CD14-positive monocyte (primary cell): ENCODE results near the gene UTP20. TPM values are rescaled to one million over a fixed set of nuclear protein-coding genes. Genes with fewer than 3 reads are reported as not detected.

ENCODE experiments used
- DNase-seq, 3 donors: peaks; one replicate each; pipeline ENCODE4 v3.0.0-alpha.2; 2011 to 2022
- H2AFZ ChIP-seq: 2 replicates; pipeline ENCODE4 v1.6.0; 2012; ENCODE audit warnings: mild to moderate bottlenecking, low read depth, low read length, inconsistent platforms; ENCODE audit not compliant: insufficient read depth, poor library complexity, severe bottlenecking
- H3K27ac ChIP-seq, 2 donors: 1 replicate in 1 of 2; 2 replicates in 1 of 2; pipeline ENCODE4 v1.5.1; 2012 to 2013; ENCODE audit warnings: low read length in 2 of 2, control low read depth in 1 of 2, inconsistent platforms in 1 of 2, low read depth in 1 of 2, mild to moderate bottlenecking in 1 of 2
- H3K27me3 ChIP-seq, 2 donors: one replicate each; pipeline versions ENCODE4 v1.6.0 to v1.6.1; 2011 to 2013; ENCODE audit warnings: low read length in 2 of 2; ENCODE audit not compliant: control insufficient read depth in 2 of 2, insufficient read depth in 2 of 2
- H3K36me3 ChIP-seq, 2 donors: replicated peaks in 1 of 2; 1 replicate in 1 of 2; 2 replicates in 1 of 2; pipeline versions ENCODE4 v1.5.1 to v1.6.1; 2012 to 2013; ENCODE audit warnings: low read length in 2 of 2, control low read depth in 1 of 2, inconsistent platforms in 1 of 2, mild to moderate bottlenecking in 1 of 2; ENCODE audit not compliant: insufficient read depth in 2 of 2, control insufficient read depth in 1 of 2
- H3K4me1 ChIP-seq, 2 donors: 1 replicate in 1 of 2; 2 replicates in 1 of 2; pipeline versions ENCODE4 v1.5.1 to v1.6.1; 2012 to 2013; ENCODE audit warnings: low read length in 2 of 2, control low read depth in 1 of 2, inconsistent platforms in 1 of 2, mild to moderate bottlenecking in 1 of 2, moderate library complexity in 1 of 2; ENCODE audit not compliant: insufficient read depth in 2 of 2, control insufficient read depth in 1 of 2
- H3K4me2 ChIP-seq: replicated peaks from 2 replicates; pipeline ENCODE3; 2012; ENCODE audit warnings: low read length, moderate library complexity, mild to moderate bottlenecking; ENCODE audit not compliant: poor library complexity, severe bottlenecking; ENCODE audit errors: extremely low read depth
- H3K4me3 ChIP-seq, 3 experiments: fragments of 200-600 bp in 1 of 3; sonication (generic) in 1 of 3; replicated peaks in 1 of 3; 1 replicate in 2 of 3; 2 replicates in 1 of 3; pipeline ENCODE4 v1.5.1; 2011 to 2013; ENCODE audit warnings: low read length in 3 of 3, mild to moderate bottlenecking in 3 of 3, control low read depth in 2 of 3, low read depth in 2 of 3, inconsistent platforms in 1 of 3, moderate library complexity in 1 of 3
- H3K79me2 ChIP-seq: 2 replicates; pipeline ENCODE4 v1.6.0; 2012; ENCODE audit warnings: mild to moderate bottlenecking, control low read depth, inconsistent platforms, low read length, moderate library complexity; ENCODE audit not compliant: insufficient read depth
- H3K9ac ChIP-seq: 2 replicates; pipeline ENCODE4 v1.6.0; 2017; ENCODE audit warnings: low read length, mild to moderate bottlenecking; ENCODE audit not compliant: insufficient read depth, poor library complexity, severe bottlenecking
- H3K9me3 ChIP-seq, 2 donors: replicated peaks in 1 of 2; 1 replicate in 1 of 2; 2 replicates in 1 of 2; pipeline versions ENCODE4 v1.5.1 to v1.6.1; 2012 to 2013; ENCODE audit warnings: low read length in 2 of 2, control low read depth in 1 of 2; ENCODE audit not compliant: control insufficient read depth in 1 of 2, insufficient read depth in 1 of 2
- H4K20me1 ChIP-seq: 2 replicates; pipeline ENCODE4 v1.6.0; 2012; ENCODE audit warnings: mild to moderate bottlenecking, low read length, control low read depth, moderate library complexity; ENCODE audit not compliant: insufficient read depth
- H3K27ac Mint-ChIP-seq, 7 donors: one replicate each; pipeline ENCODE4 v1.8.0; 2020; ENCODE audit warnings: mild to moderate bottlenecking in 7 of 7, mixed read lengths in 7 of 7, moderate library complexity in 6 of 7, inconsistent platforms in 2 of 7
- H3K27me3 Mint-ChIP-seq, 3 donors: one replicate each; pipeline ENCODE4 v1.8.0; 2021 to 2022; ENCODE audit warnings: low read depth in 3 of 3, mild to moderate bottlenecking in 3 of 3, mixed read lengths in 3 of 3, moderate library complexity in 3 of 3, inconsistent platforms in 1 of 3
- H3K36me3 Mint-ChIP-seq, 2 donors: one replicate each; pipeline ENCODE4 v1.8.0; 2020; ENCODE audit warnings: mixed read lengths in 2 of 2, inconsistent platforms in 1 of 2, mild to moderate bottlenecking in 1 of 2
- H3K4me1 Mint-ChIP-seq: one replicate; pipeline ENCODE4 v1.8.0; 2020; ENCODE audit warnings: mild to moderate bottlenecking, mixed read lengths
- H3K4me3 Mint-ChIP-seq, 2 donors: one replicate each; pipeline ENCODE4 v1.8.0; 2020; ENCODE audit warnings: mild to moderate bottlenecking in 2 of 2, mixed read lengths in 2 of 2, moderate library complexity in 1 of 2
- H3K9me3 Mint-ChIP-seq, 7 donors: one replicate each; pipeline ENCODE4 v1.8.0; 2020 to 2022; ENCODE audit warnings: mixed read lengths in 7 of 7, mild to moderate bottlenecking in 6 of 7, moderate library complexity in 6 of 7, inconsistent platforms in 2 of 7
- WGBS: methylation state at CpG from one replicate; pipeline ENCODE4 v1.1.5; 2013; ENCODE audit warnings: missing lambda C conversion rate; ENCODE audit not compliant: insufficient coverage; 5-methylcytosine and 5-hydroxymethylcytosine counted together
- intact Hi-C, 2 donors: fragments of 100-400 bp; cut with micrococcal nuclease; formaldehyde crosslinking; loops; one replicate each; pipeline versions ENCODE4 v1.15.0 to v1.15.1; 2023
- polyA plus RNA-seq, 3 donors: library from polyadenylated mRNA; depleted of rRNA in 1 of 3; unstranded in 2 of 3; stranded (reverse) in 1 of 3; fragments of 300-500 nt in 2 of 3; fragments of >200 nt in 1 of 3; fragmentation: Illumina TruSeq in 2 of 3; gene quantifications; 1 replicate in 2 of 3; 2 replicates in 1 of 3; pipeline ENCODE4 v1.2.3, GENCODE V29; 2012 to 2021
- TF ChIP-seq, protein P1 (sequence below): fragments of 200-600 bp; IDR thresholded peaks from one replicate; pipeline ENCODE4 v1.8.0; 2022; ENCODE audit warnings: antibody characterized with exemption, mild to moderate bottlenecking

Gene UTP20
- polyA plus RNA-seq, 3 donors: 0.46 to 1.6 (median 1.2) TPM

DNA sequence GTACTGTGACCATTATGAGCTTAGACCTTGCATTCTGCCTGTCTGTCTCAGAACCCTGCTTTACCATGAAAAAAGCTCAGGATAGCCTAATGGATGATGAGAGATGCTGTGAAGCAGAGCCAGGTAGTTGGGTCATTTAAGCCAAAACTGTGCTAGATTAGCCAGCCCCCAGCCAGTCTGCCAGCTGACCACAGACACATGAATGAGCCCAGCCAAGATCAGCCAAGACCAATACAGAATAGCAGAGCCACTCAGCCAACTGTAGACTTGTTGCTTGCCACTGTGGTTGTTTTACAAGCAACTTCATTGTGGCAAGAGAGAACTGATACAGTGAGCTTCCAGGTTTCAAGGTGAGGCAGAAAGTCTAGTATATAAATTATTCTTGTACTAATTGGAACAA is 12.8 kb upstream of the UTP20 start:
- H3K4me2 ChIP-seq: no peak overlapping the region
- H3K27ac Mint-ChIP-seq: no peak overlapping the region
- no peaks in the 10 kb centered on the region for H3K4me1 ChIP-seq
- no peak overlapping the region for H3K27ac ChIP-seq
- TF ChIP-seq, protein P1, sequence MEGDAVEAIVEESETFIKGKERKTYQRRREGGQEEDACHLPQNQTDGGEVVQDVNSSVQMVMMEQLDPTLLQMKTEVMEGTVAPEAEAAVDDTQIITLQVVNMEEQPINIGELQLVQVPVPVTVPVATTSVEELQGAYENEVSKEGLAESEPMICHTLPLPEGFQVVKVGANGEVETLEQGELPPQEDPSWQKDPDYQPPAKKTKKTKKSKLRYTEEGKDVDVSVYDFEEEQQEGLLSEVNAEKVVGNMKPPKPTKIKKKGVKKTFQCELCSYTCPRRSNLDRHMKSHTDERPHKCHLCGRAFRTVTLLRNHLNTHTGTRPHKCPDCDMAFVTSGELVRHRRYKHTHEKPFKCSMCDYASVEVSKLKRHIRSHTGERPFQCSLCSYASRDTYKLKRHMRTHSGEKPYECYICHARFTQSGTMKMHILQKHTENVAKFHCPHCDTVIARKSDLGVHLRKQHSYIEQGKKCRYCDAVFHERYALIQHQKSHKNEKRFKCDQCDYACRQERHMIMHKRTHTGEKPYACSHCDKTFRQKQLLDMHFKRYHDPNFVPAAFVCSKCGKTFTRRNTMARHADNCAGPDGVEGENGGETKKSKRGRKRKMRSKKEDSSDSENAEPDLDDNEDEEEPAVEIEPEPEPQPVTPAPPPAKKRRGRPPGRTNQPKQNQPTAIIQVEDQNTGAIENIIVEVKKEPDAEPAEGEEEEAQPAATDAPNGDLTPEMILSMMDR: no peak
- peaks cover 8 to 17% (median 15%) of the 10 kb centered on the region in 3 donors for H3K27me3 Mint-ChIP-seq
- intact Hi-C loops: no loop called here
- H3K4me3 ChIP-seq: no peak overlapping the region
- H4K20me1 ChIP-seq: no peaks in the 10 kb centered on the region
- peaks cover 3 to 4% of the 10 kb centered on the region in 2 donors for H3K9me3 ChIP-seq
- H3K4me3 Mint-ChIP-seq: no peak overlapping the region
- H3K36me3 ChIP-seq: no peaks in the 10 kb centered on the region
- H3K79me2 ChIP-seq: no peaks in the 10 kb centered on the region
- H3K36me3 Mint-ChIP-seq: no peaks in the 10 kb centered on the region
- no peaks in the 10 kb centered on the region for H3K27me3 ChIP-seq
- peaks cover 2 to 14% (median 6%) of the 10 kb centered on the region in 7 donors for H3K9me3 Mint-ChIP-seq
- no peak for DNase-seq
- no peaks in the 10 kb centered on the region for H3K4me1 Mint-ChIP-seq
- no peak overlapping the region for H3K9ac ChIP-seq
- H2AFZ ChIP-seq: no peak overlapping the region

DNA sequence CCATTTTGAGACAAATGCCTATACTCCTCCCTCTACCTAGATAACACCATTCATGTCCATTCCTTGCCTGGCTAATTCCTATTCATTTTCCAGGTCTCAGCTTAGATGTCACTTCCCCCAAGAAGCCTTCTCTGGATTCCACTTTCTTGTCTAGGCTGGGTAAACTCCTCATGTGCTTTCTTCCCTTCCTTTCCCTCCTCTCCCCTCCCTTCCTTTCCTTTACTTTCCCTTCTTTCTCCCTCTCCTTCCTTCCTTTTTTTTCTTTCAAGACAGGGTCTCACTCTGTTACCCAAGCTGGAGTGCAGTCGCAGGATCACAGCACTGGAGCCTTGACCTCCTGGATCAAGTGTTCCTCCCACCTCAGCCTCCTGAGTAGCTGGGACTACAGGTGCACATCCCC is 3.5 kb upstream of the UTP20 start:
- H3K36me3 ChIP-seq: no peaks in the 10 kb centered on the region
- H3K79me2 ChIP-seq: peaks cover 8% of the 10 kb centered on the region
- H3K9me3 ChIP-seq: no peaks in the 10 kb centered on the region
- H4K20me1 ChIP-seq: no peaks in the 10 kb centered on the region
- intact Hi-C loops: no loop called here
- H3K27me3 Mint-ChIP-seq: peaks cover 7 to 27% (median 14%) of the 10 kb centered on the region in 3 donors
- H2AFZ ChIP-seq: no peak overlapping the region
- no peaks in the 10 kb centered on the region for H3K36me3 Mint-ChIP-seq
- no peaks in the 10 kb centered on the region for H3K9me3 Mint-ChIP-seq
- H3K4me3 ChIP-seq: no peak overlapping the region
- H3K4me2 ChIP-seq: no peak overlapping the region
- TF ChIP-seq, protein P1: no peak
- no peak overlapping the region for H3K4me3 Mint-ChIP-seq
- no peak overlapping the region for H3K27ac Mint-ChIP-seq
- H3K27me3 ChIP-seq: peaks cover 8 to 14% of the 10 kb centered on the region in 2 donors
- no peak for DNase-seq
- H3K4me1 ChIP-seq: peaks cover 11 to 15% of the 10 kb centered on the region in 2 donors
- no peak overlapping the region for H3K9ac ChIP-seq
- no peak overlapping the region for H3K27ac ChIP-seq
- H3K4me1 Mint-ChIP-seq: peaks cover 12% of the 10 kb centered on the region
- WGBS: 67% methylated on average over 1 of the region's 1 CpG
